Activated CD8-positive, alpha-beta memory T cell treated with anti-CD3 and anti-CD28 coated beads, Interleukin-2, amount 50 U/mL, for 48 hours (primary cell): ENCODE measurements around the gene NSUN6.

Experiments
- DNase-seq: peaks from one replicate; pipeline ENCODE4 v3.0.0-alpha.2; 2020

NSUN6 gene

GRCh38 chr10:18556522-18557147 lies 94.8 kb downstream of the NSUN6 start:
- no peak for DNase-seq

- no peak for DNase-seq
Observed at GRCh38 chr10:18554479-18554878, 96.9 kb downstream of the NSUN6 start.

GRCh38 chr10:18551473-18551872 lies 99.9 kb downstream of the NSUN6 start:
- no peak for DNase-seq

GRCh38 chr10:18549105-18549504 lies 102.3 kb downstream of the NSUN6 start:
- DNase-seq: no peak

- no peak for DNase-seq
Observed at GRCh38 chr10:18545621-18546305, 105.6 kb downstream of the NSUN6 start.

GRCh38 chr10:18542832-18543231 lies 108.6 kb downstream of the NSUN6 start:
- no peak for DNase-seq

GRCh38 chr10:18540195-18540594 lies 111.2 kb downstream of the NSUN6 start:
- DNase-seq: no peak

- no peak for DNase-seq
Observed at GRCh38 chr10:18539335-18539734, 112.1 kb downstream of the NSUN6 start.

- DNase-seq: no peak
Observed at GRCh38 chr10:18533896-18534295, 117.5 kb downstream of the NSUN6 start.

- no peak for DNase-seq
Observed at GRCh38 chr10:18532881-18533535, 118.4 kb downstream of the NSUN6 start.

GRCh38 chr10:18528292-18528691 lies 123.1 kb downstream of the NSUN6 start:
- no peak for DNase-seq

GRCh38 chr10:18527687-18528086 lies 123.7 kb downstream of the NSUN6 start:
- DNase-seq: no peak

- no peak for DNase-seq
Observed at GRCh38 chr10:18523858-18524257, 127.5 kb downstream of the NSUN6 start.

- DNase-seq: no peak
Observed at GRCh38 chr10:18523025-18523424, 128.4 kb downstream of the NSUN6 start.

GRCh38 chr10:18516851-18517250 lies 134.5 kb downstream of the NSUN6 start:
- DNase-seq: no peak

- DNase-seq: no peak
Observed at GRCh38 chr10:18514537-18514936, 136.8 kb downstream of the NSUN6 start.

- no peak for DNase-seq
Observed at GRCh38 chr10:18508587-18508986, 142.8 kb downstream of the NSUN6 start.

- DNase-seq: no peak
Observed at GRCh38 chr10:18505456-18506118, 145.8 kb downstream of the NSUN6 start.

- DNase-seq: no peak
Observed at GRCh38 chr10:18504161-18504560, 147.2 kb downstream of the NSUN6 start.

- DNase-seq: no peak
Observed at GRCh38 chr10:18501629-18502028, 149.8 kb downstream of the NSUN6 start.

- DNase-seq: no peak
Observed at GRCh38 chr10:18501198-18501597, 150.2 kb downstream of the NSUN6 start.

GRCh38 chr10:18500576-18500975 lies 150.8 kb downstream of the NSUN6 start:
- DNase-seq: no peak

GRCh38 chr10:18498998-18499397 lies 152.4 kb downstream of the NSUN6 start:
- DNase-seq: no peak
